Cardiac septum (tissue), 1 donor: ENCODE data around the gene OPRL1. TPM values are rescaled to one million over a fixed set of nuclear protein-coding genes. Genes with fewer than 3 reads are reported as not detected.

Experiments used
- DNase-seq: peaks from one replicate; pipeline ENCODE4 v3.0.0-alpha.2; 2020; ENCODE audit warnings: low spot score
- intact Hi-C: fragments of 100-400 bp; cut with DNase I; formaldehyde crosslinking; loops from one replicate; pipeline ENCODE4 v1.14.0; 2022
- total RNA-seq: library from RNA; stranded (reverse); fragmentation: NEBNext Ultra II Directional; extraction: Animal tissue kit (Norgen Biotek cat#: 25700); gene quantifications from one replicate; pipeline ENCODE4 v1.2.1, GENCODE V29; 2021
- donor health status: DM: no; HTN: no; CAD: no.

The OPRL1 gene
- total RNA-seq, 1 donor from 2014 or later = 0.48 TPM

- intact Hi-C loops = no loop called here
- DNase-seq = no peak
Observed at GRCh38 chr20:64041040-64041780, 38.7 kb upstream of the OPRL1 start.

GRCh38 chr20:64041781-64042053 is 38.2 kb upstream of the OPRL1 start:
- intact Hi-C loops = no loop called here
- no peak for DNase-seq

GRCh38 chr20:64042054-64042781 is 37.7 kb upstream of the OPRL1 start:
- DNase-seq = no peak
- intact Hi-C loops = no loop called here

- intact Hi-C loops = no loop called here
- DNase-seq = no peak
Observed at GRCh38 chr20:64043768-64044167, 36.1 kb upstream of the OPRL1 start.

- no peak for DNase-seq
- intact Hi-C loops = no loop called here
Observed at GRCh38 chr20:64044484-64045247, 35.2 kb upstream of the OPRL1 start.

- intact Hi-C loops = no loop called here
- peak; percentile 84 for DNase-seq
Observed at GRCh38 chr20:64045346-64046011, 34.4 kb upstream of the OPRL1 start.

- intact Hi-C loops = no loop called here
- no peak for DNase-seq
Observed at GRCh38 chr20:64047046-64047389, 32.9 kb upstream of the OPRL1 start.

GRCh38 chr20:64047968-64048401 is 31.9 kb upstream of the OPRL1 start:
- DNase-seq = no peak
- intact Hi-C loops = no loop called here

- DNase-seq = no peak
- intact Hi-C loops = no loop called here
Observed at GRCh38 chr20:64048402-64049044, 31.4 kb upstream of the OPRL1 start.

- intact Hi-C loops = no loop called here
- peak; percentile 79 for DNase-seq
Observed at GRCh38 chr20:64049060-64049877, 30.6 kb upstream of the OPRL1 start, which contains the start of gene SOX18. TSS of gene SOX18 (minus strand) at chr20:64049639. CDS start at chr20:64049516, 123 bp downstream.

GRCh38 chr20:64049878-64050260 is 30.0 kb upstream of the OPRL1 start:
- no peak for DNase-seq
- intact Hi-C loops = no loop called here

- intact Hi-C loops = no loop called here
- no peak for DNase-seq
Observed at GRCh38 chr20:64050261-64051032, 29.4 kb upstream of the OPRL1 start.

GRCh38 chr20:64051033-64051452 is 28.8 kb upstream of the OPRL1 start:
- no peak for DNase-seq
- intact Hi-C loops = no loop called here

GRCh38 chr20:64051561-64052325 is 28.1 kb upstream of the OPRL1 start:
- DNase-seq = peak; percentile 91
- intact Hi-C loops = no loop called here

- intact Hi-C loops = no loop called here
- no peak for DNase-seq
Observed at GRCh38 chr20:64052326-64052722, 27.6 kb upstream of the OPRL1 start.

GRCh38 chr20:64052987-64053840 is 26.7 kb upstream of the OPRL1 start:
- intact Hi-C loops = no loop called here
- no peak for DNase-seq
